Stimulated activated CD4-positive, alpha-beta T cell treated with anti-CD3 and anti-CD28 coated beads, Interleukin-15, amount 100 ng/mL, for 48 hours (primary cell): ENCODE data around the gene RPL7L1.
"Not testable (repeated sequence)": the region's sequence is repeated elsewhere in the genome, so short reads cannot be mapped to it uniquely, and the experiment has no call there.

Experiments
- DNase-seq, 2 donors: peaks; one replicate each; pipeline ENCODE4 v3.0.0-alpha.2; 2020; ENCODE audit warnings: low read depth in 2 of 2

RPL7L1 gene

GRCh38 chr6:42891199-42891722 is 11.8 kb downstream of the RPL7L1 start:
- no peak for DNase-seq

- not testable (repeated sequence) for DNase-seq
Measured at GRCh38 chr6:42894041-42894828, 14.8 kb downstream of the RPL7L1 start.

GRCh38 chr6:42896178-42896719 is 16.8 kb downstream of the RPL7L1 start:
- no peak for DNase-seq

GRCh38 chr6:42898891-42899361 is 19.5 kb downstream of the RPL7L1 start:
- peak; percentile 28 to 62 for DNase-seq

GRCh38 chr6:42899871-42900270 is 20.5 kb downstream of the RPL7L1 start:
- DNase-seq = no peak

- peak; percentile 51 to 56 for DNase-seq
Measured at GRCh38 chr6:42901538-42901957, 22.1 kb downstream of the RPL7L1 start.

GRCh38 chr6:42902429-42903263 is 23.2 kb downstream of the RPL7L1 start:
- DNase-seq = not testable (repeated sequence)

GRCh38 chr6:42904467-42904866 is 25.1 kb downstream of the RPL7L1 start:
- DNase-seq = no peak

GRCh38 chr6:42907336-42907735 is 27.9 kb downstream of the RPL7L1 start:
- DNase-seq = no peak

GRCh38 chr6:42909835-42910234 is 30.4 kb downstream of the RPL7L1 start:
- no peak for DNase-seq

GRCh38 chr6:42911171-42912021 is 32.0 kb downstream of the RPL7L1 start:
- DNase-seq = no peak

GRCh38 chr6:42914546-42914945 is 35.1 kb downstream of the RPL7L1 start:
- DNase-seq = no peak

- DNase-seq = no peak
Measured at GRCh38 chr6:42915732-42916131, 36.3 kb downstream of the RPL7L1 start, which contains the start of gene PTCRA. Gene PTCRA, plus strand, starts transcription at chr6:42916053. Its CDS starts 17 bp downstream, at chr6:42916070.

- no peak for DNase-seq
Measured at GRCh38 chr6:42916288-42916687, 36.9 kb downstream of the RPL7L1 start.

GRCh38 chr6:42921801-42922200 is 42.4 kb downstream of the RPL7L1 start:
- DNase-seq = no peak

GRCh38 chr6:42923666-42924065 is 44.2 kb downstream of the RPL7L1 start:
- DNase-seq = no peak

GRCh38 chr6:42925248-42925857 is 45.9 kb downstream of the RPL7L1 start:
- DNase-seq = no peak

- peak; percentile 91 to 93 for DNase-seq
Measured at GRCh38 chr6:42928986-42929820, 49.8 kb downstream of the RPL7L1 start, which contains the start of gene CNPY3. Gene CNPY3, plus strand, starts transcription at chr6:42929480. Its CDS starts 91 bp downstream, at chr6:42929571.

- DNase-seq = peak in 1 of 2 donors; percentile 33
Measured at GRCh38 chr6:42929821-42930360, 50.5 kb downstream of the RPL7L1 start.
